ENCODE measurements around the gene ROR1.

GRCh38 chr1:63898428-63899196 is 124.8 kb downstream of the ROR1 start:
- no peak for TF ChIP-seq CTCF (IDR thresholded peaks at IDR 0.05 in 2 of 3, conservative IDR thresholded peaks at IDR 0.05 in 1 of 3; ENCODE audit: insufficient read depth in 2 of 3, low read depth in 1 of 3, low read length in 3 of 3)
- no peak for TF ChIP-seq NKRF (IDR thresholded peaks at IDR 0.05; ENCODE audit: borderline replicate concordance)
- TF ChIP-seq KLF16 (IDR thresholded peaks at IDR 0.05), result no peak
- no peak for TF ChIP-seq TARDBP (IDR thresholded peaks at IDR 0.05)
- no peak for TF ChIP-seq XRCC5 (IDR thresholded peaks at IDR 0.05; ENCODE audit: low read depth, low read length)
- no peak for TF ChIP-seq CBFB (CRISPR knock-in tag; IDR thresholded peaks at IDR 0.05)
- no peak for TF ChIP-seq DPF2 (IDR thresholded peaks at IDR 0.05)
- TF ChIP-seq BRF2 (IDR thresholded peaks at IDR 0.05; ENCODE audit: borderline replicate concordance, insufficient read depth, insufficient read length), result no peak
